SJSA1 (cell line): ENCODE results near the gene TEAD1. TPM values are rescaled to one million over a fixed set of nuclear protein-coding genes. Genes with fewer than 3 reads are reported as not detected.
A peak's percentile ranks its signal among the peaks of the same experiment; 100 is the strongest.

ENCODE experiments used
- DNase-seq, 2 experiments: peaks; one replicate each; pipeline ENCODE4 v3.0.0-alpha.2; 2015 to 2020; ENCODE audit warnings: low spot score in 2 of 2, low read depth in 1 of 2
- H3K27ac ChIP-seq: fragments of 250-450 bp; sonication (Bioruptor Pico); 2 replicates; pipeline ENCODE4 v1.5.1; 2020; ENCODE audit warnings: mild to moderate bottlenecking, moderate library complexity
- H3K27me3 ChIP-seq: fragments of 250-450 bp; sonication (Bioruptor Pico); replicated peaks from 2 replicates; pipeline ENCODE4 v1.5.1; 2020; ENCODE audit warnings: mild to moderate bottlenecking, moderate library complexity
- H3K36me3 ChIP-seq: fragments of 250-450 bp; sonication (Bioruptor Pico); 2 replicates; pipeline ENCODE4 v1.5.1; 2020; ENCODE audit warnings: mild to moderate bottlenecking
- H3K4me1 ChIP-seq: fragments of 250-450 bp; sonication (Bioruptor Pico); replicated peaks from 2 replicates; pipeline ENCODE4 v1.6.1; 2021; ENCODE audit warnings: mild to moderate bottlenecking
- H3K4me3 ChIP-seq: fragments of 250-450 bp; sonication (Bioruptor Pico); 2 replicates; pipeline ENCODE4 v1.5.1; 2020; ENCODE audit warnings: mild to moderate bottlenecking
- H3K9me3 ChIP-seq: fragments of 250-450 bp; sonication (Bioruptor Pico); replicated peaks from 2 replicates; pipeline ENCODE4 v1.5.1; 2020; ENCODE audit warnings: mild to moderate bottlenecking
- total RNA-seq: library from RNA; depleted of rRNA; stranded (reverse); fragments of >200 nt; shearing (Covaris generic); gene quantifications from 2 replicates; pipeline ENCODE4 v1.2.3, GENCODE V29; 2014

The TEAD1 gene
- total RNA-seq, 1 experiment from 2014 or later = 123 TPM

DNA sequence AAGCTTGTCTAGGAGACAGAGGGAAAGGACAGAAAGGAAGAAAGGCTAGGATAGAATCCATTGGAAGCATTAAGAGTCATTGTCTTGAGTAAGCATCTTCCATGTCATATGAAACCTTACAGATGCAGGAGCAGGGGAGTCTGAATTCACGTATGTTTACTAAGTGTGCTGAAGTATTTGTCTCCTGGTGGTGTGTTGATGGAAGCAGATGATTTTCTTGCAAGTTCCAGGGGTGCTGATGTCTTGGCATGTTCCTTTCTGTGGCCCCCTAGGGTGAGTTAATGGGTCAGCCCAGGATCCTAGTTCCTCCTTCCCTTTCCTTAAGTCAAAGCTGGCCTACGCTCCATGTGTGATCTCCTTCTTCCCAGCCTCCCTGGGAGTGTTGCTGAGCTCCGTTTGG, 110.2 kb downstream of the TEAD1 start:
- no peak overlapping the region for H3K27ac ChIP-seq

DNA sequence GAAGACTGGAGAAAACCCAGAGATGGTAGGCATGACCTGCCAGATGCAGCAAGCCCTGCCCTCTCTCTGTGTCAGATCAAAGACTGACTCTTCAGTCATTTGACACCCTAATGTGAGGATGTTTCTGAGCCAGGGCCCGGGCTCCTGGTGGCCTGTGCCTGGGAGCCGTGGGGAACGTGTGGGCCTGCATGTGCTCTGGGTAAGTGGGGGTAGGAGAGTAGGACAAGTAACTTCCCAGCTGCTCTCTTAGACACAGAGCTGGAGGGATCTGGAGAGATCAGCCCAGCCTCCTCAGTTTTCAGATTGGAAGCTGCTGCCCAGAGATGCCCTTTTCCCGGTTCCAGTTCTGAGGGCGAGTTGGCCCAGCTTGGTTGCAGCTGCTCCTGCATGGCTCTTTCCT, 110.8 kb downstream of the TEAD1 start:
- Histone ChIP-seq H3K4me3 (no peak overlapping the region), H3K27me3 (no peaks in the 10 kb centered on the region), H3K36me3 (peaks cover 23% of the 10 kb centered on the region), H3K4me1 (peaks cover 12% of the 10 kb centered on the region), H3K9me3 (no peaks in the 10 kb centered on the region), H3K27ac (no peak overlapping the region)
- DNase-seq = no peak

More for the DNA sequence above, 110.2 kb downstream of the TEAD1 start:
- Histone ChIP-seq H3K36me3 (peaks cover 27% of the 10 kb centered on the region), H3K4me3 (no peak overlapping the region), H3K4me1 (peaks cover 12% of the 10 kb centered on the region), H3K27me3 (no peaks in the 10 kb centered on the region), H3K9me3 (no peaks in the 10 kb centered on the region)
- DNase-seq = no peak

GRCh38 chr11:12785901-12786300, 111.7 kb downstream of the TEAD1 start:
- peaks cover 28% of the 10 kb centered on the region for H3K36me3 ChIP-seq
- H3K9me3 ChIP-seq = no peaks in the 10 kb centered on the region
- H3K27me3 ChIP-seq = no peaks in the 10 kb centered on the region
- peaks cover 12% of the 10 kb centered on the region for H3K4me1 ChIP-seq
- DNase-seq = no peak
- H3K4me3 ChIP-seq = no peak overlapping the region
- no peak overlapping the region for H3K27ac ChIP-seq

- Histone ChIP-seq H3K27ac (no peak overlapping the region), H3K9me3 (no peaks in the 10 kb centered on the region), H3K36me3 (peaks cover 29% of the 10 kb centered on the region), H3K4me3 (no peak overlapping the region), H3K27me3 (no peaks in the 10 kb centered on the region), H3K4me1 (peaks cover 12% of the 10 kb centered on the region)
- DNase-seq = no peak
These were observed 112.2 kb downstream of the TEAD1 start for GRCh38 chr11:12786450-12786849.

DNA sequence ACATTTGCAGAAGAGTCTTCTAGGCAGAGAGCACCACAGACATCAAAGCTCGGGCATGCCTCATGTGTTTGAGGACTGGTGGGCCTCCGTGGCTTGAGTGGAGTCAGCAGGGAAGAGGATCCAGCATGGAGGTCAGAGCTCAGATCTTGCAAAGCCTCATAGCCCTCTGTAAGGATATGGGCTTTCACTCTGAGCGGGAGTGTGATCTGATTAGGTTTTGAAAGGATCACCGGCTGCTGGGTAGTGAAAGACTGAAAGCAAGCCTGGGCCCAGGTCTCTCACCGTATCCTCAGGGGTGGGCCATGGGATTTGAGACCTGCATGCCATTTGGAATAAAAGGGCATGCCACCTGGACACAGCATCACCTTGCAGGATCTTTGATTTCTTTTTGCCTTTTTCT, 112.7 kb downstream of the TEAD1 start:
- H3K9me3 ChIP-seq = no peaks in the 10 kb centered on the region
- no peak overlapping the region for H3K4me3 ChIP-seq
- H3K4me1 ChIP-seq = peaks cover 12% of the 10 kb centered on the region
- peaks cover 29% of the 10 kb centered on the region for H3K36me3 ChIP-seq
- DNase-seq = no peak
- H3K27ac ChIP-seq = no peak overlapping the region
- no peaks in the 10 kb centered on the region for H3K27me3 ChIP-seq

GRCh38 chr11:12787847-12788246, 113.6 kb downstream of the TEAD1 start:
- peaks cover 24% of the 10 kb centered on the region for H3K36me3 ChIP-seq
- H3K9me3 ChIP-seq = no peaks in the 10 kb centered on the region
- peaks cover 17% of the 10 kb centered on the region for H3K4me1 ChIP-seq
- no peaks in the 10 kb centered on the region for H3K27me3 ChIP-seq
- H3K27ac ChIP-seq = no peak overlapping the region
- H3K4me3 ChIP-seq = no peak overlapping the region
- DNase-seq = peak; percentile 31 to 65

DNA sequence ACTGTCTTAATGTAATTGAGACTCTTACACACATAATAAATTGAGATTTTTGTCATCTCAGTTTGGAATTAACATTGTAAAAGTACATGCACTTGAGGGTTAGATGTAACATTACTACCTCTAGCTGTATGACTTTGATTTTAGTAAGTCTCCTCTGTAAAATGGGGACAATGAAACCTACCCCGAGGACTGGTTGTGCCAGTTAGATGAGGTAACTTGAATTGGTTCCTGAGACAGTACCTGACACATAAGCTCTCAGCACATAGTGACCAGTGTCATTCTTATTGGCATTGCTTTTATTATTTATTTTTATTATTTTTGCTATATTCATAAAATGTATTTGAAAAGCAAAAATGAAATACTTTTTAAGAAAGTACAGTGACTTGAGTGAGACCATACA, 114.8 kb downstream of the TEAD1 start:
- Histone ChIP-seq H3K9me3 (no peaks in the 10 kb centered on the region), H3K36me3 (peaks cover 20% of the 10 kb centered on the region), H3K27ac (no peak overlapping the region), H3K27me3 (no peaks in the 10 kb centered on the region), H3K4me1 (peaks cover 25% of the 10 kb centered on the region), H3K4me3 (no peak overlapping the region)
- DNase-seq = no peak

DNA sequence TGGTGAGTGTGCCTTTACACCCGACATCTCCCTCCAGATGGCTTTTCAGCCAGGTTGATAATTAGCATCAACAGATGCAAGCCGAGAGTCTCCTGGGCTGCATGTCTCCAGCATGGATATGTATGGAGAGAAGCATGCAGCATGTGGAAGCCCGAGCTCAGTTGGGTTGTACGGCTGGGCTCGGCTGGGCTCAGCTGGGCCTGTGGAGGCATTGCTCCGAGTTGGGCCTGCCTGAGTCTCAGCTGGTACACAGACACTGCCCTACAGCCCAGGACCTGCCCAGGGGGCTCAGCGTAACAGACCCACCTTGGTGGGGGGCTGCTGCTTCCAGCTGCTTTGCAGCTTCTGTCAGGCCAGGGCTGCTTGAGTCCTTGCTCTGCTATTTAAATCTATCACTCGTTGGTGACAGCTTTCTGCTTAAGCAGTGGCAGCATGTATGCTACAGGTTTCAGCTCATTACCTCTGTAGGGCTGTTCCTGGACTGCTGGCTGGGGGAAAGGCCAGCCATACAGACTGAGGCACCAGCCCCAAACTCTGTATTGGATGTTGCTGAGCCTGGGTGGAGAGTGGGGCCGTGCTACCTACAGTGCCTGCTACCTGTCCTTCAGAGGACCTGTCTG, 115.5 kb downstream of the TEAD1 start:
- DNase-seq = no peak
- no peak overlapping the region for H3K4me3 ChIP-seq
- peaks cover 25% of the 10 kb centered on the region for H3K4me1 ChIP-seq
- no peak overlapping the region for H3K27ac ChIP-seq
- H3K27me3 ChIP-seq = no peaks in the 10 kb centered on the region
- no peaks in the 10 kb centered on the region for H3K9me3 ChIP-seq
- peaks cover 24% of the 10 kb centered on the region for H3K36me3 ChIP-seq

DNA sequence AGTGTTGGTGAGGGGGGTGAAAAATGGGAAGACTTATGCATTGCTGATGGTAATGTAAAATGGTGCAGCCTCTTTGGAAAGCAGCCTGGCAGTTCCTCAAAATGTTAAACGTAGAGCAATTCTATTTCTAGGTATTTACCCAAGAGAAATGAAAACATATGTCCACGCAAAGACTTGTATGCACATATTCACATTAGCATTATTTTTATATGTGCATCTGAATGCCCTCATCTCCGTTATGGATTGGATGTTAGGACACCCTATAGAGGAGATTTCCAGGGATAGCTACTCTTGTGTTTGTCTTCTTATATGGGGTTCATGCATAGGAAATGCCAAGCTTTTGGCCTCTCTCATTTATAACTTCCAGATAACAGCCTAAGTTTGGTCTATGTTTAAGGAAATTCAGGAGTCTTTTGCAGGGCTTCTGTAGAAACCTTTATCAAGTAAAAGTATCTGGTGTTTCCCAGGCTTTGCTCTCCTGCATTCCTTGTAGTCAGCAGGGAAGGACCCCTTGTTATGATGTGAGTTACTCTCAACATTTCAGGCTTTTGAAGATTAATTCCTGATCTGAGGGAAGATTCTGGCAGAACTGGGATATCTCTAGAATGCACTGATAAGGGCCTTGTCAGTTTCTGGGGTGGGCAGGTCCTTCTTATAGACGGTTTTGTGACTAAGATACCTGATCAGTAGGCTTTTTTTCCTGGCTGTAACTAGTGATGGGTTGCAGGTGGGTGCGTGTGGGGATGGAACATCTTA, 116.8 kb downstream of the TEAD1 start:
- Histone ChIP-seq H3K36me3 (peaks cover 34% of the 10 kb centered on the region), H3K27me3 (no peaks in the 10 kb centered on the region), H3K4me1 (peaks cover 25% of the 10 kb centered on the region), H3K9me3 (no peaks in the 10 kb centered on the region), H3K4me3 (no peak overlapping the region), H3K27ac (no peak overlapping the region)
- no peak for DNase-seq

DNA sequence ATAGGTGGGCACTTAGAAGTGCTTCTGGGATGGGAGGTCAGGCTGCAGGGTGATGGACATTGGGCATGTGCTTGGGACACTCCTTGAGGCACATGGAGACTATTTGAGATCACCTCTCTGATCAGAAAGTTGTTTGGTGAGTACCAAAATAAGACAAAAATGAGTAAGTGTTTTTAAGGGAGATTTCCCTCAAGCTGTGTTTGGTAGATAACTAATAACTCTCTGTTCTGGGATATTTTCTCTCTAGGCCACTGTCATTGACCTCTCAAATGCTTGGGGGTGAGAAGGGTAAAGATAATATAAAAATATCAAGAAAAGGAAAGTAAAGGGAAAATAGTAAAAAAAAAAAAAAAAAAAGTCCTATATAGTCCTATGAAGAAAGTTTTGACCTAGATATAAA, 117.8 kb downstream of the TEAD1 start:
- Histone ChIP-seq H3K4me1 (peaks cover 25% of the 10 kb centered on the region), H3K9me3 (no peaks in the 10 kb centered on the region), H3K27me3 (no peaks in the 10 kb centered on the region), H3K4me3 (no peak overlapping the region), H3K27ac (no peak overlapping the region), H3K36me3 (peaks cover 36% of the 10 kb centered on the region)
- no peak for DNase-seq

GRCh38 chr11:12792590-12792989, 118.4 kb downstream of the TEAD1 start:
- no peak for DNase-seq
- peaks cover 36% of the 10 kb centered on the region for H3K36me3 ChIP-seq
- no peaks in the 10 kb centered on the region for H3K27me3 ChIP-seq
- H3K27ac ChIP-seq = no peak overlapping the region
- no peak overlapping the region for H3K4me3 ChIP-seq
- H3K4me1 ChIP-seq = peaks cover 21% of the 10 kb centered on the region
- no peaks in the 10 kb centered on the region for H3K9me3 ChIP-seq

GRCh38 chr11:12793065-12793464, 118.8 kb downstream of the TEAD1 start:
- no peak overlapping the region for H3K27ac ChIP-seq
- H3K27me3 ChIP-seq = no peaks in the 10 kb centered on the region
- peaks cover 36% of the 10 kb centered on the region for H3K36me3 ChIP-seq
- H3K9me3 ChIP-seq = no peaks in the 10 kb centered on the region
- H3K4me1 ChIP-seq = peaks cover 22% of the 10 kb centered on the region
- DNase-seq = no peak
- no peak overlapping the region for H3K4me3 ChIP-seq

GRCh38 chr11:12793506-12793905, 119.3 kb downstream of the TEAD1 start:
- Histone ChIP-seq H3K9me3 (no peaks in the 10 kb centered on the region), H3K36me3 (peaks cover 37% of the 10 kb centered on the region), H3K27ac (0 out of 2 replicates have a peak overlapping the region, but pooled peaks have one; percentile 1), H3K4me1 (peaks cover 24% of the 10 kb centered on the region), H3K4me3 (no peak overlapping the region), H3K27me3 (no peaks in the 10 kb centered on the region)
- no peak for DNase-seq

GRCh38 chr11:12794576-12795230, 120.5 kb downstream of the TEAD1 start:
- H3K36me3 ChIP-seq = peaks cover 39% of the 10 kb centered on the region
- no peaks in the 10 kb centered on the region for H3K9me3 ChIP-seq
- peaks cover 36% of the 10 kb centered on the region for H3K4me1 ChIP-seq
- H3K27ac ChIP-seq = no peak overlapping the region
- no peak for DNase-seq
- no peaks in the 10 kb centered on the region for H3K27me3 ChIP-seq
- no peak overlapping the region for H3K4me3 ChIP-seq
